HEK293 (cell line): ENCODE results near the gene POM121L2.

ENCODE experiments used
- KLF1 ChIP-seq: fragments of 450-650 bp; formaldehyde crosslinking; IDR thresholded peaks from 2 replicates; pipeline ENCODE4 v1.5.1; 2016; ENCODE audit warnings: missing biosample characterization, missing genetic modification characterization
- REST ChIP-seq: fragments of 450-650 bp; formaldehyde crosslinking; IDR thresholded peaks from 2 replicates; pipeline ENCODE4 v1.5.1; 2016; ENCODE audit warnings: missing biosample characterization, missing genetic modification characterization
- ZBTB26 ChIP-seq: fragments of 450-650 bp; formaldehyde crosslinking; optimal IDR thresholded peaks from 2 replicates; pipeline ENCODE3; 2016; ENCODE audit warnings: missing biosample characterization, mild to moderate bottlenecking, missing genetic modification characterization
- ZFP69B ChIP-seq: fragments of 450-650 bp; formaldehyde crosslinking; IDR thresholded peaks from 2 replicates; pipeline ENCODE4 v1.5.1; 2016; ENCODE audit warnings: missing biosample characterization, missing genetic modification characterization
- ZNF530 ChIP-seq: fragments of 450-650 bp; formaldehyde crosslinking; IDR thresholded peaks from 2 replicates; pipeline ENCODE4 v1.5.1; 2016; ENCODE audit warnings: low read depth, missing biosample characterization, missing genetic modification characterization
- TF ChIP-seq, protein P1 (sequence below): fragments of 450-650 bp; formaldehyde crosslinking; IDR thresholded peaks from 2 replicates; pipeline ENCODE4 v1.5.1; 2016; ENCODE audit warnings: missing biosample characterization, missing genetic modification characterization
- TF ChIP-seq, protein P2 (sequence below): sonication (generic); formaldehyde crosslinking; IDR thresholded peaks from 2 replicates; pipeline ENCODE4 v1.8.1; 2022; ENCODE audit warnings: mild to moderate bottlenecking, moderate library complexity, missing genetic modification reagents

- TF ChIP-seq, protein P1, sequence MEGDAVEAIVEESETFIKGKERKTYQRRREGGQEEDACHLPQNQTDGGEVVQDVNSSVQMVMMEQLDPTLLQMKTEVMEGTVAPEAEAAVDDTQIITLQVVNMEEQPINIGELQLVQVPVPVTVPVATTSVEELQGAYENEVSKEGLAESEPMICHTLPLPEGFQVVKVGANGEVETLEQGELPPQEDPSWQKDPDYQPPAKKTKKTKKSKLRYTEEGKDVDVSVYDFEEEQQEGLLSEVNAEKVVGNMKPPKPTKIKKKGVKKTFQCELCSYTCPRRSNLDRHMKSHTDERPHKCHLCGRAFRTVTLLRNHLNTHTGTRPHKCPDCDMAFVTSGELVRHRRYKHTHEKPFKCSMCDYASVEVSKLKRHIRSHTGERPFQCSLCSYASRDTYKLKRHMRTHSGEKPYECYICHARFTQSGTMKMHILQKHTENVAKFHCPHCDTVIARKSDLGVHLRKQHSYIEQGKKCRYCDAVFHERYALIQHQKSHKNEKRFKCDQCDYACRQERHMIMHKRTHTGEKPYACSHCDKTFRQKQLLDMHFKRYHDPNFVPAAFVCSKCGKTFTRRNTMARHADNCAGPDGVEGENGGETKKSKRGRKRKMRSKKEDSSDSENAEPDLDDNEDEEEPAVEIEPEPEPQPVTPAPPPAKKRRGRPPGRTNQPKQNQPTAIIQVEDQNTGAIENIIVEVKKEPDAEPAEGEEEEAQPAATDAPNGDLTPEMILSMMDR (tag by site-specific recombination) = no peak
- TF ChIP-seq, protein P2, sequence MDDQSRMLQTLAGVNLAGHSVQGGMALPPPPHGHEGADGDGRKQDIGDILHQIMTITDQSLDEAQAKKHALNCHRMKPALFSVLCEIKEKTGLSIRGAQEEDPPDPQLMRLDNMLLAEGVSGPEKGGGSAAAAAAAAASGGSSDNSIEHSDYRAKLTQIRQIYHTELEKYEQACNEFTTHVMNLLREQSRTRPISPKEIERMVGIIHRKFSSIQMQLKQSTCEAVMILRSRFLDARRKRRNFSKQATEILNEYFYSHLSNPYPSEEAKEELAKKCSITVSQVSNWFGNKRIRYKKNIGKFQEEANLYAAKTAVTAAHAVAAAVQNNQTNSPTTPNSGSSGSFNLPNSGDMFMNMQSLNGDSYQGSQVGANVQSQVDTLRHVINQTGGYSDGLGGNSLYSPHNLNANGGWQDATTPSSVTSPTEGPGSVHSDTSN (CRISPR knock-in tag) = no peak
- no peak for TF ChIP-seq ZFP69B (tag by site-specific recombination)
- TF ChIP-seq KLF1 = no peak
- TF ChIP-seq REST (tag by site-specific recombination) = no peak
- no peak for TF ChIP-seq ZBTB26 (tag by site-specific recombination)
- no peak for TF ChIP-seq ZNF530 (tag by site-specific recombination)
These were observed 51.7 kb downstream of the POM121L2 start for GRCh38 chr6:27260369-27260768.
